HCT116 (cell line): ENCODE measurements around the gene OBSL1. TPM values are rescaled to one million over a fixed set of nuclear protein-coding genes. Genes with fewer than 3 reads are reported as not detected.

Source experiments
- ATAC-seq: fragments of 200-7000 bp; cut with Tn5 transposase; 2 replicates; pipeline ENCODE4 v1.9.1; 2020; ENCODE audit warnings: mild to moderate bottlenecking, moderate library complexity
- BruUV-seq: library from RNA; stranded (reverse); fragments of 400-500 nt; replicated peaks from 2 replicates; lab custom pipeline; 2021; lab: Mats Ljungman, UMichigan
- CTCF ChIA-PET: fragments of 300-600 bp; sonication (Branson Sonifier 250); formaldehyde crosslinking; loops from one replicate; lab custom pipeline; 2021; ENCODE audit warnings: antibody characterized with exemption; lab: Charles Lee
- POLR2A ChIA-PET: fragments of 300-600, 350-600 bp; sonication (Branson Sonifier 250); formaldehyde crosslinking; loops from one replicate; lab custom pipeline; 2021; ENCODE audit warnings: antibody characterized with exemption; lab: Charles Lee
- RAD21 ChIA-PET, 2 experiments: fragments of 300-600 bp; sonication (Branson Sonifier 250); formaldehyde crosslinking; loops; one replicate each; lab custom pipeline; 2023; ENCODE audit warnings: low total read pairs in 2 of 2; ENCODE audit not compliant: uncharacterized antibody in 2 of 2, unreplicated experiment in 2 of 2, low non-redundant PET in 1 of 2; lab: Charles Lee
- DNase-seq: peaks from one replicate; pipeline ENCODE4 v3.0.0-alpha.2; 2010; ENCODE audit warnings: low read depth, low spot score
- H2AFZ ChIP-seq: fragments of 200-600 bp; shearing (Covaris generic), sonication (generic); 2 replicates; pipeline ENCODE4 v1.6.1; 2017; ENCODE audit warnings: low read depth, mixed run types, mixed read lengths, antibody characterized with exemption, low read length; ENCODE audit not compliant: poor library complexity, severe bottlenecking
- H3K27ac ChIP-seq: 2 replicates; pipeline ENCODE4 v1.5.1; 2012; ENCODE audit warnings: low read depth, low read length
- H3K27me3 ChIP-seq: fragments of 200-600 bp; sonication (generic); 2 replicates; pipeline ENCODE4 v1.6.1; 2016; ENCODE audit warnings: mixed run types, low read length, mixed read lengths; ENCODE audit not compliant: insufficient read depth
- H3K36me3 ChIP-seq, 2 experiments: fragments of 200-500 bp in 1 of 2; fragments of 200-600 bp in 1 of 2; sonication (Bioruptor generic) in 1 of 2; sonication (generic) in 1 of 2; 2 replicates each; pipeline versions ENCODE4 v1.5.1 to v1.6.1; 2014 to 2016; ENCODE audit warnings: low read length in 2 of 2, inconsistent platforms in 1 of 2, mixed read lengths in 1 of 2, mixed run types in 1 of 2; ENCODE audit not compliant: insufficient read depth in 2 of 2, control insufficient read depth in 1 of 2
- H3K4me1 ChIP-seq, 2 experiments: fragments of 200-600 bp in 1 of 2; sonication (generic) in 1 of 2; 2 replicates each; pipeline versions ENCODE4 v1.5.1 to v1.6.1; 2012 to 2017; ENCODE audit warnings: low read length in 2 of 2, inconsistent platforms in 1 of 2, mild to moderate bottlenecking in 1 of 2, mixed read lengths in 1 of 2, mixed run types in 1 of 2, moderate library complexity in 1 of 2; ENCODE audit not compliant: insufficient read depth in 2 of 2, control insufficient read depth in 1 of 2
- H3K4me2 ChIP-seq: fragments of 200-600 bp; sonication (generic); 2 replicates; pipeline ENCODE4 v1.6.1; 2017; ENCODE audit warnings: mixed run types, low read length, mixed read lengths
- H3K4me3 ChIP-seq, 2 experiments: fragments of 200-600 bp in 1 of 2; sonication (generic) in 1 of 2; replicated peaks in 1 of 2; 2 replicates each; pipeline ENCODE4 v1.5.1; 2011 to 2016; ENCODE audit warnings: low read length in 2 of 2, control low read depth in 1 of 2, low read depth in 1 of 2, mild to moderate bottlenecking in 1 of 2, mixed read lengths in 1 of 2, mixed run types in 1 of 2
- H3K79me2 ChIP-seq: fragments of 200-600 bp; sonication (generic); 2 replicates; pipeline ENCODE4 v1.6.1; 2017; ENCODE audit warnings: mild to moderate bottlenecking, mixed run types, low read length, moderate library complexity, mixed read lengths; ENCODE audit not compliant: insufficient read depth
- H3K9ac ChIP-seq: fragments of 200-600 bp; sonication (generic); 2 replicates; pipeline ENCODE4 v1.6.1; 2016; ENCODE audit warnings: low read length, mixed read lengths
- H3K9me2 ChIP-seq: fragments of 200-600 bp; sonication (generic), shearing (Covaris generic); 2 replicates; pipeline ENCODE4 v1.6.1; 2017; ENCODE audit warnings: mixed run types, mild to moderate bottlenecking, moderate library complexity; ENCODE audit not compliant: insufficient read depth
- H3K9me3 ChIP-seq, 2 experiments: fragments of 200-500 bp in 1 of 2; fragments of 200-600 bp in 1 of 2; sonication (Bioruptor generic) in 1 of 2; sonication (generic) in 1 of 2; 2 replicates each; pipeline ENCODE4 v1.6.1; 2014 to 2017; ENCODE audit warnings: low read length in 2 of 2, mixed read lengths in 2 of 2, inconsistent platforms in 1 of 2, low read depth in 1 of 2, mild to moderate bottlenecking in 1 of 2, mixed run types in 1 of 2, moderate library complexity in 1 of 2; ENCODE audit not compliant: control insufficient read depth in 1 of 2, insufficient read depth in 1 of 2
- H4K20me1 ChIP-seq: fragments of 200-600 bp; sonication (generic), shearing (Covaris generic); 2 replicates; pipeline ENCODE4 v1.6.1; 2017; ENCODE audit warnings: mixed run types, mild to moderate bottlenecking, moderate library complexity; ENCODE audit not compliant: insufficient read depth
- ATF3 ChIP-seq: IDR thresholded peaks from 2 replicates; pipeline ENCODE4 v1.6.1; 2012
- CEBPB ChIP-seq: IDR thresholded peaks from 2 replicates; pipeline ENCODE4 v1.6.1; 2012; ENCODE audit warnings: low read depth
- CTCF ChIP-seq, 3 experiments: fragments of 200-600 bp in 1 of 3; sonication (generic) in 1 of 3; IDR thresholded peaks in 2 of 3; conservative IDR thresholded peaks in 1 of 3; 2 replicates each; pipeline ENCODE4 v1.5.1; 2012 to 2017; ENCODE audit warnings: low read depth in 2 of 3, low read length in 2 of 3, antibody characterized with exemption in 1 of 3, borderline replicate concordance in 1 of 3, control low read depth in 1 of 3, mild to moderate bottlenecking in 1 of 3, mixed read lengths in 1 of 3, mixed run types in 1 of 3, moderate library complexity in 1 of 3; ENCODE audit not compliant: insufficient read depth in 1 of 3
- EGR1 ChIP-seq: IDR thresholded peaks from 2 replicates; pipeline ENCODE4 v1.6.1; 2012; ENCODE audit warnings: low read depth
- EZH2phosphoT487 ChIP-seq: fragments of 200-600 bp; IDR thresholded peaks from 2 replicates; pipeline ENCODE4 v1.6.1; 2018; ENCODE audit warnings: antibody characterized with exemption, borderline replicate concordance
- POLR2A ChIP-seq: IDR thresholded peaks from 2 replicates; pipeline ENCODE4 v1.7.0; 2011; ENCODE audit warnings: borderline replicate concordance; ENCODE audit not compliant: insufficient read depth, insufficient read length; ENCODE audit errors: extremely low read depth
- SIN3A ChIP-seq: IDR thresholded peaks from 2 replicates; pipeline ENCODE4 v1.6.1; 2012; ENCODE audit warnings: low read depth
- SRF ChIP-seq: IDR thresholded peaks from 2 replicates; pipeline ENCODE4 v1.6.1; 2012; ENCODE audit warnings: low read depth
- TCF7L2 ChIP-seq: IDR thresholded peaks from 2 replicates; pipeline ENCODE4 v1.7.0; 2011; ENCODE audit warnings: borderline replicate concordance, inconsistent platforms; ENCODE audit not compliant: insufficient read depth, insufficient read length; ENCODE audit errors: extremely low read depth
- YY1 ChIP-seq: IDR thresholded peaks from 2 replicates; pipeline ENCODE4 v1.6.1; 2011; ENCODE audit warnings: low read length, low read depth, moderate library complexity, mild to moderate bottlenecking; ENCODE audit not compliant: insufficient replicate concordance; ENCODE audit errors: extremely low read depth
- intact Hi-C: fragments of 100-400 bp; cut with micrococcal nuclease; formaldehyde crosslinking; loops from 2 replicates; pipeline ENCODE4 v1.10.0; 2022
- total RNA-seq: library from RNA; stranded (reverse); gene quantifications from one replicate; pipeline ENCODE4 v1.2.1, GENCODE V29; 2021; ENCODE audit not compliant: unreplicated experiment

The OBSL1 gene
- total RNA-seq, 1 experiment from 2014 or later, result 45.2 TPM

GRCh38 chr2:219575566-219576504 is 4.5 kb upstream of the OBSL1 start:
- Histone ChIP-seq H3K4me3 (no peak overlapping the region), H3K4me1 (no peaks in the 10 kb centered on the region), H3K9me3 (no peaks in the 10 kb centered on the region), H4K20me1 (no peaks in the 10 kb centered on the region), H3K9me2 (no peaks in the 10 kb centered on the region), H3K79me2 (no peaks in the 10 kb centered on the region), H3K9ac (no peak overlapping the region), H3K36me3 (no peaks in the 10 kb centered on the region), H3K4me2 (no peak overlapping the region)
- BruUV-seq, result no TSS peak
- DNase-seq (no peak), ATAC-seq (no peak)
- RAD21 ChIA-PET, result no interaction called here
- CTCF ChIA-PET, result no interaction called here
- intact Hi-C loops, result no loop called here
- TF ChIP-seq YY1, result no peak
- no peak for TF ChIP-seq ATF3
- no peak for TF ChIP-seq SRF
- TF ChIP-seq, all 23 proteins: peak for 0
- H3K27me3 ChIP-seq, result no peaks in the 10 kb centered on the region
- no peak overlapping the region for H3K27ac ChIP-seq
- POLR2A ChIA-PET, result no interaction called here
- no peak overlapping the region for H2AFZ ChIP-seq

- DNase-seq (no peak), ATAC-seq (no peak)
- no peaks in the 10 kb centered on the region for H3K4me1 ChIP-seq
- no peak overlapping the region for H3K4me2 ChIP-seq
- no peaks in the 10 kb centered on the region for H3K27me3 ChIP-seq
- H4K20me1 ChIP-seq, result no peaks in the 10 kb centered on the region
- ChIA-PET POLR2A (no interaction called here), RAD21 (no interaction called here), CTCF (no interaction called here)
- BruUV-seq, result no TSS peak
- intact Hi-C loops, result no loop called here
- no peaks in the 10 kb centered on the region for H3K9me3 ChIP-seq
- no peaks in the 10 kb centered on the region for H3K79me2 ChIP-seq
- H3K27ac ChIP-seq, result no peak overlapping the region
- H3K4me3 ChIP-seq, result no peak overlapping the region
- no peaks in the 10 kb centered on the region for H3K9me2 ChIP-seq
- no peak overlapping the region for H2AFZ ChIP-seq
- no peaks in the 10 kb centered on the region for H3K36me3 ChIP-seq
- H3K9ac ChIP-seq, result no peak overlapping the region
- TF ChIP-seq TCF7L2, result no peak
- TF ChIP-seq CTCF (IDR thresholded peaks at IDR 0.05 in 2 of 3, conservative IDR thresholded peaks at IDR 0.05 in 1 of 3; ENCODE audit: borderline replicate concordance in 1 of 3, insufficient read depth in 1 of 3, low read depth in 2 of 3, low read length in 2 of 3), result no peak
- TF ChIP-seq EGR1, result no peak
- TF ChIP-seq POLR2A, result no peak
- TF ChIP-seq EZH2phosphoT487, result no peak
- TF ChIP-seq ATF3, result no peak
- no peak for TF ChIP-seq CEBPB
- TF ChIP-seq SIN3A, result no peak
Observed at GRCh38 chr2:219574484-219575311, 3.4 kb upstream of the OBSL1 start.
